DMS79 treated with DMSO at 0.1 percent for 48 hours (cell line): ENCODE results near the gene SERGEF.

Experiments used
- DNase-seq: peaks from one replicate; lab custom pipeline; 2025; lab: John Stamatoyannopoulos, UW

Gene SERGEF

DNA sequence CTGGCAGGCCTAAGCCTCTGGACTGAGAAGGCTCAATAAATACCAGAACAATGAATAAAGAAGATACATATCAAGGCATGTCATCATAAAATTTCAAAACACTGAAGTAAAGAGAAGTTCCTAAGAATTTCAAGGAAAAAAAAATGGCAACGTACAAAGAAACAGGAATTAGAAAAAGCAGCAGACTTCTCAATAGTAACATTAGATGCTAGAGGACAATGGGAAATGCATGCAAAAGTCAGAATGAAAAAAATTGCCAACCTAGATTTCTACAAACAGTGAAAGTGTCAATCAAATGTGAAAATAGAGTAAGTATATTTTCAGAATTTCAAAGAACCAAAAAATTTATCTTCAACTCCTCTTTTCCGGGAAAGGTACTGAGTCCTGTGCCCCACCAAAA, 153.3 kb downstream of the SERGEF start:
- no peak for DNase-seq

DNA sequence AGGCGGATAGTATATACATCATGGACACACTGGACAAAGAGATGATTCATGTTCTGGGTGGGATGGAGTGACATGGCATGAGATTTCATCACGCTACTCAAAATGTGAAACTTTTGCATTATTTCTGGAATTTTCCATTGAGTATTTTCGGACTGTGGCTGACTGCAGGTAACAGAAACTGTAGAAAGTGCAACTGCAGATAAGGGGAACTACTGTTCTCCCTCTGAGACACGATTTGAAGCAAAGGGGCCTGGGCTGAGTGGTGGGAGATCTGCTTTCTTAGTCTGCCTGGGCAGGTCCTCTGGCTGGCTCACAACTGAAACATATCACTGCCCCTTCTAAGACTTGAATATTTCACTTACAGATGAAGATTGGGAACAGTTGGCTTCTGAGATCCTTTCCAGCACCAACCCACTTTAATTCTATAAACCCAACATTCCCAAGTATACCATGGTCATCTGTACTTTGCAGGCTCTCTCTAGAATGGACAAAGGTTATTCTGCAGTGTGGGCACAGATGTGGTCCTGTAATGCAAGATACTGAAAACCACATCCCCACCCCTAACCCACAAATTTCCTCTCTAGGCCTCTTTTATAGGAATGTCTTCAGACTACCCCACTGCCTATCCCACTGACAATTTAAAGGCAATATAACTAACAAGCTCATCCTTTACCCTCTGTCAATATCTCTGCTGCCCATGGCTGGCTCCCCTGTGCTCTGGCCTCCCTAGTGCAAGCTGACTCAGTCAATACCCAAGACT, 157.1 kb downstream of the SERGEF start:
- DNase-seq: no peak

DNA sequence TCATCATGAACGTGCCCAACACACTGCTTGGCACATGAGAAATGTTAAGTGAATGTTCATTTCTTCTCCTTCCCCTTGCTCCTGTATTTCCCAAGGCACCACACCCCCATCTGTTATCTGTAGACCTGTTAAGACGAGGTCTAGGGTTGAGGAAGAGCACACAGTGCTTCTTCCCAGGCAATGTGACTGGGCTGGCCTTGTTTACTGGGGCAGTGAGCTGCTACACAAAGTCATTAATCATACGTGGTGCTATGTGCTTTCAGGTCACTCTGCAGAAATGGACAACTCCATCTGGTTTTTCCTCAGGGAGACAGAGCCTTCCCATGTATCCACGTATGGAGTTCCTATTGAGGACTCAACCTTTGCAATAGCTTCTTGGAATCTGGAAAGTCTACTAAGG, 159.6 kb downstream of the SERGEF start:
- DNase-seq: no peak

DNA sequence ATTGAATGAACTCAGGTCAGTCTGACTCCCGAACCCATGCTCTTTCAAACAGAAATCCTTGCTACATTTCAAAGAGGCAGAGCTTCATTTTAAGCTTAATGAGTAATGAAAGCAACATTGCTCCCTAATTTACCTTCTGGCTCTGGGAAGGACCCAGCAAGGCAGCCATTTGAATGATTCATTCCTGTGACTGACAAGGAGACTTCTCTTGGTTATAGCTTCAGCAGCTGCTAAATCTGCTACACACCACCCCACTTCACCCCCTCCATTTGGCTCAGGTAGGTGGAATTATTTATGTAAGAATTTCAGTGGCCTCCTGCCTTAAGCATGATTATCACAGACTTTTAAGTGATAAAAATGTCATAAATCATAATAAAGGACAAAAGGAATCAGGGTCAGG, 160.6 kb downstream of the SERGEF start:
- no peak for DNase-seq

DNA sequence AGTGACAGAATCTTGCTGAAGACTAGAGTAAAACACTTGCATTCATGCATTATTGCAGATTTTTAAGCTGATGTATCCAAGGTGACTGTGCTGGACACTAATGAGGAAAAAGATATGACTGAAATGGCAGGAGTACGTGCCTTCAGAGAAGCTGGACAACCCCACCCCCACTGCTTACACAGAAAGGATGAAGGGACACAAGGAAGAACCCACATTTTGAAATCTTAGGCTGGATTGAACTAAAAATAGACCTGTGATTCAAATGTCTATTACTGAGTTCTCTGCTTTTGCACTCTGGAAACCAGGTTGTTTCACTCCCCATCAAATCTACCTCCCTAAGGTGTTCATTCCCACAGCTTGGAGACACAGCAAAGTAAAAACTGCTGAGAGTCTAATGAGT, 161.2 kb downstream of the SERGEF start:
- DNase-seq: no peak

DNA sequence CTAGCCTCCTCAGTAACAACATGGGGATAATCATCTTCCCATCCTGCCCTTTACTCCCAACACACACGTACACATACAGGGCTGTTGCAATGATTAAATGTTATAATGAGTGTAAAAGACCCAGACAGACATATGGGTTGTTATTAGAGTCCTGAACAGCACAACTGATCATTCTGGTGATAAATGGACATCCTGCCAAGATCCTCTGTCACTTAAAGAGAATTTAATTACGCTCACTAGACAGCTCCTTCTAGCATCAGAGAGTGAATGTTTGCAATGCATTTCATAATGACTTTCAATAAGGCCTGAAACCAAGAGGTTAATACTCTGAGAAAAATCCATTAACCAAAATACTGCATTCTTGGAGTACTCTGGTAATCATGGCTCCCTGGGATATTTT, 162.5 kb downstream of the SERGEF start:
- DNase-seq: no peak

DNA sequence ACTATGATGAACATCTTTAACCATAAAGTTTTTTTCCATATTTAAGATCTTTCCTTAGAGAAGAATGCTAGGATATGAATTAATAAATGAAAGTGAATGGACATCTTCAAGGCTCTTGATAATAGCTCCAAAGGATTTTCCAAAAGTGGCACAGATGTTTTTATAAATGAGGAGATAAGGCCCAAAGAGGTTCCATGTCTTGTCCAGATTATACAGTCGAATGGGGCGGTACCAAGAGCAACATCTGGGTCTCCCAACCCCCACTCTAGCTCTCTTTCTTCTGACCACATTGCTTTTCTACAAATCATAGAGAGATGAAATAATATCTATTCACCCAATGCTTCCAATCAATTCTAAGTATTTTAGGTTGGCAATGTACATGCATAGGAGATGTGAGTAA, 164.1 kb downstream of the SERGEF start:
- DNase-seq: no peak

DNA sequence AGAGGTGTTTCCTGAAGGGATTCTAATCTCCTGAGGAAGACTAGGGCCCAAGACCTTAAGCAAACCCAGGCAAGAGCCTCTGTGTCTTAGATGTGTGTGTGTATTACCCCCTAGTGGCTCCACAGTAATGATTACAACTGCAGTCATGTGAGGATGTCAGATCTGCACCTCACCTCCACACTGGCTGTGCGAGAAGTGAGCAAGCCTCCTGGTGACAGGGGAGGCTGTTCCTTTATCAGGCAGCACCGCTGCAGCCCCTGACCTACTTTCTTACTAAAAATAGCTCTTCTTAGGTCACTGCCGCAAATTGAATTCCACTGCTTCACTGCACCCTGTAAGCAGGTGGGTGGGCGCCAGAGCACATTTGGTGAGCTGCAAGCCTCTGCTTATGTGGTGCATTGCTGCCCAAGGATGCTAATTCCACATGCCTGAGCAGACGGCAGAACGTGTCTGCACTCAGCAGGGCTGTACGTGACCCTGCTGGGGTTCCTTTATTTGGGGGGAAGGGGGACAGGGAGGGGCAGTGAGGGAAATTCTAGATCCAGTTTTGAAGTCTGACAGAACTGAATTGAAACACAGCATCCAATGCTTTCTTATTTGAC, 165.9 kb downstream of the SERGEF start:
- no peak for DNase-seq

DNA sequence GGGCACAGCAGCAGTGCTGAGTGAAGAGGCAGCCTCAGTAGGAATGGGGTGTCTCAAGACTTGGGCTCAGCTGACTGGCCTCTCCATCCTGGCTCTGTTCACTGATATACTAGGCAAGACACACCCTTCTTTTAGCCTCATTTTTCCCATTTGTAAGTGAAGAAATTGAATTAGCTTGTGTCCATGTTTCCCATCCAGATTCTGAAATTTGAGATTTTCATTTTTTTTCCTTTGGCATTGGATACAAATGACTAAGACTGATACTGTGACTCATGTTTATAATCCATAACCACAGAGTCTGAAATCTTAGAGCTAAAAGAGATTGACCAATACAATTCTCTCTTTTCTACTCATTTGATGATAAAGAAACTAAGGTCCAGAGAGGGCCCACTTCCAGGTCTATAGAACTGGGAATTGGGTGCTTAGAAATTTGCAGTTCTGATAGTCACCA, 167.4 kb downstream of the SERGEF start:
- no peak for DNase-seq

DNA sequence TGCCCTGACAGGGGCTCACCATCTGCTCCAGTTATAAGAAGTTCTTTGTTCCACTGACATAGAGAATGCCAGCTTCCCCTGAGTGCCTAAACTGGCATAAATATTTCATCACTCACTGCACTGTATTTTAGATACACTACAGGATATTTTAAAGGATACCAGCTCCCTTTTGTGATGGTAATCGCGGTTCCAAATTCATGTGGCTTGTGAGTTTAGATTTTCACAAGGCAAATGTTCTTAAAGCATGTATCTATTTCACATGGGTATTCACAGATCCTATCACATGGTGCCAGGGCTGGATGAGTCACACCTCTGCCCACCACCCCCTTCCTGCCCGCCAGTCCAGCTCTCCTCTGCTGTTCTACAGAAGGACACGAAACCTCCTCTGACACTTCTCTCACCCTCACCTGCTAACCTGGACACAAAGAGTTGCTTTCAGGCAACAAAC, 172.7 kb downstream of the SERGEF start:
- DNase-seq: no peak

DNA sequence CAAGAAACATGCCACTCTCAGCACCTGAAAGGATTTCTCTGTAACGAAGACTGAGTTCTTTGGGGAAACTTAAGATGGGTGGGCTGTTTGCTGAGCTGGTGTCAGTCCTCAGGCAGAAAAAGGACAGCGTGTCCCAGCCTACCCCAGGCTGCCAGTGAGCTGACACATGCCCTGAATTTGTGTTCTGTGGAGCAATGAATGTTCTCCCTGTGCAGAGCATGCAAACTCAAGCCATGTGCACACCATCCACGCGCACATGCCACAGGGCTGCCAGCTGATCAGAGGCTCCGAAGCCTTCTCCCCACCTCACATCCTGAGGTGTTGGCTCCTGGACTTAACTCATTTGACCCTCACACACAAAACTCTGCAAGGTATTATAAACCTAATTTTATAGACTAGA, 173.4 kb downstream of the SERGEF start:
- no peak for DNase-seq

DNA sequence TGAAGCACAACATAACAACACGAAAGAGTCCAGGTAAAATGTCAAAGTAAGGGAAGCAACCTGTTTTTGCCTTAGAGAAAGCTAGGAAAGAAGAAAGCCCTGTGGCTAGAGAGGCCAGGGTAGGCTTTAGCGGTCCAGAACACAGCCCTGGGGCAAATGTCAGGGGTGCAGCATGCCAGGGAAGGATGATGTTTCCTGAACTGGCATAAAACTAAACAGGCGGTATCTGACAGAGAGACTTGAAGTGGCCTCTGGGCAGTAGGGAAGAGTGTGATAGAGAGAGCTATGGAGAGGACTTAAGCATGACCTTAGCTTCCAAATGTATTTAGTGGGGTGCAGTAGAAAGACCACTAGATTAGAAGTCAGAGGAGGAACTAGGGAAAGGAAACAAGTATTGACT, 174.7 kb downstream of the SERGEF start:
- no peak for DNase-seq

DNA sequence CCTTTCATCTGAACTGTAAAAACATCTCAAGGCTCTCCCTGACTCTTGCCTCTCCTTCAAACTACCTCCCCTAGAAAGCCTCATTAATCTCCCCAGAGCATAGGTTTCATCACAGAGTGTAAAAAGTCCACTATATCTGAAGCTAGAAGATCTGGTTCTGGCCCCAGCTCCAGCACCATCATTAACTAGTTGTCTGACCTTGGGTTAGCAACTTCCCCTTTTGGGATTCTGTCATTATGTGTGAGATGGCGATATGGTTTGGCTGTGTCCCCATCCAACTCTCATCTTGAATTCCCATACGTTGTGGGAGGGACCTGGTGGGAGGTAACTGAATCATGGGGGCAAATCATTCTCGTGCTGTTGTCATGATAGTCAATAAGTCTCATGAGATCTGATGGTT, 181.0 kb downstream of the SERGEF start:
- DNase-seq: no peak

DNA sequence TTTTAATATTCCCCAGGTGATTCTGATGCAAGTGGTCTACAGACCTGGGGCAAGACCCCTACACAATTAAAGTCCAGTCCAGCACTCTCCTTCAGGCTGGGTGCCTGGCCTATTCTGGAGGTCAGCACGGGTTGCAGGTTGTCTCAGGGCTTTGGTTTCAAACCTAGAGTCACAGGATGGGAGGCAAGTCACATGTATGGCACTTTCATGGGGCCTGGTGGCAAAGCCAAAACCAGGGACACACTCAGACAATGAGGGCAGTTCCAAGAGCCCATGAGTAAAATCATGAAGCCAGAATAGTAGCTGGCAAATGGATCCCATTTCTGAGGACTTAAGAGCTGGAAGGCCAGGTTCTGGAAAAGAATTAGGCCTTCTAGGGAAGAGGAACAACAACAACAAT, 181.6 kb downstream of the SERGEF start:
- DNase-seq: no peak

DNA sequence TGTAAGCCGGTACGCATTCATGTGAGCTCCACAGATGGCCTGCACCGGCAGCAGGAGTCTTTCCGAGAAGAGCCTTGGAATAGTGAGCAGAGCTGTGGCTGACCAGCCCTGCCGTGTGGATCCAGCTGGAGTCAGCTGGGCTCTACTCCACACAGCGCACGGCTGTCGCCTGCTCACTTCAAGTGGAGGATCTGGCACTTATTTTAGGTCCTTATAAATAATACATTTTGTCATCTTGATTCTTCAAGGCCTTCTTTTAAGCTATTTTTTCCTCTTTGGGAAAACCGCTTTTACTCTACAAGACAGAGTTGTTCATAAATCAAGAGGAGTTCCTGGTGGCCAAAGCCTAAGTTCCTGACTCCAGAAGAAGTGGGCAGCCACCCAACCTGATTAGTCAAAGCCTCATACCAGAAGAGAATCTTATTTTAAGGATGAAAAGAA, 184.5 kb downstream of the SERGEF start:
- DNase-seq: no peak

DNA sequence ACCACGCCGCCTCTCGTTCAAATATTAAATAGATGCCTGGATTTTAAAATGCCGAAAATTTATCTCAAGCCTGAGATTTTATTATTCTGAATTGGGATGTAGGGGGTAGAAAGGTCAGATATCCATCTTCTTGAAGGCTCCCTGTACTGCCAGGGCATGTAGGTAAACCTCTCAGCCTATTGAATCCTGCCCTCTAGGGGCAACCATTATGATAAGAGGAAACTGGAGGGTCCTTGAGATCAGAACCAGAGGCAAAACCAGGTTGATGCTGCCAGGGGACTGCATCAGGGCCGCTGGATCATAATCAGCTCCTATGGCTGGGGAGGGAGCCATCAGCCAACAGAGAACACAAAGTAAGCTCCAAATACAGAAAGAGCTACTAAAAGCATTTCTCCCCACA, 185.8 kb downstream of the SERGEF start:
- DNase-seq: peak; percentile 82

DNA sequence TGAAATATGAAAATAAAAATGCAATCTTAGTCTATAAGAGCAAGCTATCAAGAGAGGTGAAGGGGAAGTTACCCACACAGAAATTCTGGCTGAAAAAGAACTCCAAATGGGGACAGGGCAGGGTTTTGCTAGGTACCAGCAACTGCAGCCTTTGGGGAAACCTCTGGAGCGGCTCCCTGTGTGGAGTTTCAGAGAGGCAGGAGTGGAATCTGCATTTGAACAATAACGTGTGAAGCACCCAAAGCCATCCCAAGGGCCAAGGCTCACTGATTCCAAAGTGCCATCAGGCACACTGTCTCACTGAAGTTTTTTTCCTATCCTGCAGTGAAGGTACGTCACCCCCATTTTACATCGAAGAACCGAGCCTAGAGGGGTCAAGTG, 190.5 kb downstream of the SERGEF start:
- no peak for DNase-seq

DNA sequence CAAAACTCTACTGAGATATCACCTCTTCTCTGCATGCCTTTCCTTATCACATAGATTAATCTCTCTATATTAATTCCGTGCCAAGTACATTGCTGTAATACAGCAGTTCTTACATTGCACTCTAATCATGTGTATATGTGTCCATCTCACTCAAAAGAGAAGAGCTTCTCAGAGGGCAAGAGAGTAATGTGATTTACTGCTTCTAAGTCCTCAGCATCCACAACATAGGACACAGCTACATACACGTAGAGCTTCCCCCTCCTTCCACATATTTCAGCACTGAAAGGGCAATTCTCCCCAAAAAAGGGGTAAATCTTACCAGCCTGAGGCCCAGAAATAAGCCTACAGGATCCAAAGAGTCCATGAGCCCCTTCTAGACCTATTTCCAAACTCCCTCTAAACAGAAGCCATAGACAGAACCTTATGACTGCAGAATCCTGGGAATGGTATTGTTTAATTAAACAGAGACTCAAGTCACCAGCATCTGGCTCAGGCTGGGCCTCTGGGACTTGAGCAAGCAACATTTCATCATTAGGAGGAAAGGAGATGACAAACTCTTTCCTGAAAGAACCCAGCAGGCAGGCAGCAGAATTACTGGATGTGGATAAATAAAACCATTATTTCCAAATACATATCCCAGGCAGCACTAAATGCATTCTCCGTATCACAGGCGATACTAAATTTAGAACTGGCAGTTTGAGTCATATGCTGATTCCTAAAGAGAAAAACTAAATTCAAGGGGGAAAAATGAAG, 191.0 kb downstream of the SERGEF start:
- no peak for DNase-seq

DNA sequence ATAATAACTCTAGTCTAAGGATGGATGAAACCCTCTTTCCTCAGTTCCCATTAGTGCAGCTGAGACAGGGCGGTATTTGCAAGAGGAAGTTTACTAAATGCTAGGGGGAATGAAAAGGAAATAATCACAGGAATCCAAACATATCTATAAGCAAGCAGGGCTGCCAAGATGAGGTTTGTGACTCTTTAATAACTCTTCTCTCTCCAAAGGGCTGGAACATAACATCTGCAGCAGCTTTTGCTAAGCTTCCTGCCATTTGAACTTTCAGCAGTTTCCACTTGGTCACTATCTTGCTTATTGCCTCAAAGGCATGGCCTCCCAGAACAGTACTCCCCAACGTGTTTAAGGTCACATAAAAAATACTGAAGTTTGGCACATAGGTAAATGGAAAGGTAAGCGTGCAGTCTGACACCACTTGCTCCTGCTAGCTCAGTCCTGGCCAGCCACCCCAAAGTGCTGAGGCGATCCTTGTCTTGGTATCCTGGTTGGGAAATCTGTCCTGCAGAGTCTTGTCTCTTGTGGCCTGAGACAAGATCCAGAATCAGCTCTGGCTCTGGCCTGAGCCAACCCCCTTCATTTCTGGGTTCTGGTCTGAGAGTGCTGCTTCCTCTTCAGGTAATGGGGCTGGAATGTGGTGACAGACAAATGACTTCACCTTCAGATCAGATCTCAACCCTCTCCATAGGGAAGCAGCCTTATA, 196.5 kb downstream of the SERGEF start:
- no peak for DNase-seq

DNA sequence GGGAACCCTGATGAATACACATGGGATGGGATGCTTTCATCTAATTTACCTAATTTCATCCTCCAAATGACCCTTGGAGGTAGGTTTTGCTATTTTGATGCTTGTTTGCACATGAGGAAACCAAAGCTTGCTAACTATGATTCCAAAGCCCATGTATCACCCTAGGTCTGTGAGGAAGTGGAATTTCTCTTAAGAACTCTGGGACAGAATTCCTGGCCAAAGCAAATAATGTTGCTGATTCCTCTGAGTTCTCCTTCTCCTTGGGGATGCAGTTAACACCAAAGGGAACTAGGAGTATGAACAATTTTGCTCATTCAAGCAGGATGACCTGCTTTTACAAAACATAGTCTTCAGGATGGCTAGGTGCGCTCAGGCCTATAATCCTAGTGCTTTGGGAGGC, 198.3 kb downstream of the SERGEF start:
- no peak for DNase-seq

DNA sequence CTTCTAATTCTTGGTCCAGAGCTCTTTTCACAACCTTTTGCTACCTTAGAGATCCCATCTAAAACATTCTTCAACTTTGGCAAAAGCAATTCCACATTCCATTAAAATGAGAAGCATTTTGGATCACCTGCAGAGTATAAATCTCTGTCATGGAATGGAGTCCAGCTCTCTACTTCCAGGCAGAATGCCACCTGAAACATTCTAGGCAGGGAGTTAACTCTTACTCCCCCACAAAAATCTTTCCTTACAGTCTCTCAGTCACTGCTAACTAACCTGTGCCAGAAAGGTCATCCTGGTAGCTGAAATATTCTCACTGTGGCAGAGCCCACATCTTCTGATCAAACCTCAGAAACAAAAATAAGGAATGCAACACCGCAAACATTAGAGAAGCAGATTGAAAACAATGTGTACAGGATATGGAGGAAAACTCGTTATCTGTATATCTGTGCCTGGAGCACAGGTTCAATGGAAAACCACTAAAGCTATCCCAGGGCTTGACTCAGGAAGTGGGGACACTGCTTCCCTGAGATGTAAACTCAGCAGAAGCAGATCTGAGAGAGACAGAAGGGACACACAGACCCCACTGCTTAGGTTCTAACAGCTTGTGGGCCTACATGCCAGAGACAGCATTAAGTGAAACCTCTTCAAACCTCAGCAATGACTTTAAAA, 199.3 kb downstream of the SERGEF start:
- DNase-seq: no peak

DNA sequence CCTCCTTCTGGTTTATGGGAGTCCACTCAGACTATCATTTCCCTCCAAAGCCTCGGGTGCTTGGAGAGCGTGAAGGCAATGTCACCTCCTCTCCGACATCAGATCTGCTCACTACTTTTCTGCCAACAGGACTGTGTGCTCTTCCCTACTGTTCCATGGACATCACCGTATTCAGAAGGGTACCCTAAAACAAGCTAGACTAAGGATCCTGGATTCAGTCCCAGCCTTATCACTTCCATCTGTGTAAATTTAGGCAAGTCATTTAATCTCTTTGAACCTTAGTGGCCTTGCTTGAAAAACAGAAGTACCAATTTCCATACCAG, 200.0 kb downstream of the SERGEF start:
- no peak for DNase-seq
